A673 (cell line): Measurements from ENCODE around the gene AOPEP. TPM values are rescaled to one million over a fixed set of nuclear protein-coding genes. Genes with fewer than 3 reads are reported as not detected.

Experiments
- BruUV-seq: library from RNA; stranded (reverse); fragments of 400-500 nt; replicated peaks from 2 replicates; lab custom pipeline; 2021; lab: Mats Ljungman, UMichigan
- CTCF ChIA-PET: fragments of 300-600 bp; sonication (Branson Sonifier 250); formaldehyde crosslinking; loops from one replicate; lab custom pipeline; 2022; ENCODE audit warnings: antibody characterized with exemption; lab: Charles Lee
- POLR2A ChIA-PET: fragments of 300-600 bp; sonication (Branson Sonifier 250); formaldehyde crosslinking; loops from one replicate; lab custom pipeline; 2022; ENCODE audit warnings: antibody characterized with exemption; ENCODE audit not compliant: low non-redundant PET; lab: Charles Lee
- DNase-seq: peaks from one replicate; pipeline ENCODE4 v3.0.0-alpha.2; 2015; ENCODE audit warnings: low spot score
- H3K27ac ChIP-seq: fragments of 200-600 bp; sonication (generic); 2 replicates; pipeline ENCODE4 v1.5.1; 2016; ENCODE audit warnings: mixed run types, low read depth, mild to moderate bottlenecking, mixed read lengths, antibody characterized with exemption, low read length; ENCODE audit not compliant: poor library complexity, severe bottlenecking
- H3K27me3 ChIP-seq: fragments of 200-600 bp; sonication (generic); replicated peaks from 2 replicates; pipeline ENCODE4 v1.6.1; 2017; ENCODE audit warnings: mixed run types, low read depth, mild to moderate bottlenecking, mixed read lengths, antibody characterized with exemption, low read length; ENCODE audit not compliant: insufficient read depth, poor library complexity
- H3K36me3 ChIP-seq: fragments of 200-600 bp; sonication (generic); 2 replicates; pipeline ENCODE4 v1.6.1; 2016; ENCODE audit warnings: mixed run types, mild to moderate bottlenecking, mixed read lengths, antibody characterized with exemption, low read length; ENCODE audit not compliant: insufficient read depth, poor library complexity, severe bottlenecking
- H3K4me1 ChIP-seq: fragments of 200-600 bp; sonication (generic); 2 replicates; pipeline ENCODE4 v1.6.1; 2017; ENCODE audit warnings: mixed run types, mild to moderate bottlenecking, mixed read lengths, antibody characterized with exemption, low read length; ENCODE audit not compliant: insufficient read depth, poor library complexity, severe bottlenecking
- H3K4me3 ChIP-seq: fragments of 200-600 bp; sonication (generic); 2 replicates; pipeline ENCODE4 v1.5.1; 2016; ENCODE audit warnings: low read depth, mixed run types, mild to moderate bottlenecking, mixed read lengths, low read length; ENCODE audit not compliant: poor library complexity, severe bottlenecking
- H3K9me3 ChIP-seq: fragments of 200-600 bp; sonication (generic); 2 replicates; pipeline ENCODE4 v1.6.1; 2016; ENCODE audit warnings: mixed run types, low read depth, mild to moderate bottlenecking, mixed read lengths, antibody characterized with exemption, low read length; ENCODE audit not compliant: poor library complexity, severe bottlenecking
- CTCF ChIP-seq: fragments of 300-800, 200-600 bp; sonication (generic); conservative IDR thresholded peaks from 2 replicates; pipeline ENCODE4 v1.5.1; 2017; ENCODE audit warnings: low read depth, mild to moderate bottlenecking, antibody characterized with exemption, low read length, moderate library complexity, mixed read lengths
- EZH2 ChIP-seq: fragments of 200-600 bp; sonication (generic); IDR thresholded peaks from 2 replicates; pipeline ENCODE4 v1.6.1; 2017; ENCODE audit warnings: borderline replicate concordance, low read depth, mild to moderate bottlenecking, mixed read lengths, antibody characterized with exemption, low read length; ENCODE audit not compliant: poor library complexity, severe bottlenecking
- intact Hi-C: fragments of 100-400 bp; cut with micrococcal nuclease; formaldehyde crosslinking; loops from one replicate; pipeline ENCODE4 v1.10.0; 2022; ENCODE audit not compliant: unreplicated experiment
- total RNA-seq: library from RNA; stranded (reverse); gene quantifications from 2 replicates; pipeline ENCODE4 v1.2.3, GENCODE V29; 2021

The AOPEP gene
- total RNA-seq, 1 experiment from 2014 or later: 17.5 TPM

- Histone ChIP-seq H3K36me3 (no peaks in the 10 kb centered on the region), H3K27me3 (no peaks in the 10 kb centered on the region), H3K4me1 (peaks cover 31% of the 10 kb centered on the region), H3K4me3 (no peak overlapping the region), H3K9me3 (no peaks in the 10 kb centered on the region), H3K27ac (no peak overlapping the region)
- intact Hi-C loops: no loop called here
- ChIA-PET POLR2A (no interaction called here), CTCF (no interaction called here)
- no TSS peak for BruUV-seq
- no peak for DNase-seq
- TF ChIP-seq EZH2 (no peak), CTCF (no peak)
Observed at GRCh38 chr9:94807556-94807955, 81.1 kb downstream of the AOPEP start.

- no TSS peak for BruUV-seq
- Histone ChIP-seq H3K36me3 (no peaks in the 10 kb centered on the region), H3K4me3 (no peak overlapping the region), H3K4me1 (peaks cover 24% of the 10 kb centered on the region), H3K27ac (no peak overlapping the region), H3K27me3 (no peaks in the 10 kb centered on the region), H3K9me3 (no peaks in the 10 kb centered on the region)
- no peak for TF ChIP-seq CTCF
- no peak for TF ChIP-seq EZH2
- ChIA-PET CTCF (no interaction called here), POLR2A (no interaction called here)
- no peak for DNase-seq
- intact Hi-C loops: no loop called here
Observed at GRCh38 chr9:94808926-94809700, 82.6 kb downstream of the AOPEP start.

- peaks cover 19% of the 10 kb centered on the region for H3K4me1 ChIP-seq
- H3K9me3 ChIP-seq: no peaks in the 10 kb centered on the region
- no TSS peak for BruUV-seq
- no peak for DNase-seq
- H3K36me3 ChIP-seq: no peaks in the 10 kb centered on the region
- no peak overlapping the region for H3K4me3 ChIP-seq
- intact Hi-C loops: no loop called here
- no peaks in the 10 kb centered on the region for H3K27me3 ChIP-seq
- ChIA-PET POLR2A (no interaction called here), CTCF (no interaction called here)
- no peak overlapping the region for H3K27ac ChIP-seq
- no peak for TF ChIP-seq CTCF
- no peak for TF ChIP-seq EZH2
Observed at GRCh38 chr9:94809778-94810177, 83.3 kb downstream of the AOPEP start.
